Subcutaneous adipose tissue (tissue), 4 donors: ENCODE data around the gene STAG1. TPM values are rescaled to one million over a fixed set of nuclear protein-coding genes. Genes with fewer than 3 reads are reported as not detected.

ENCODE experiments used
- total RNA-seq, 4 donors: library from RNA; depleted of rRNA; stranded (reverse); fragments of >200 nt; gene quantifications; one replicate each; pipeline ENCODE4 v1.1.0, GENCODE V29; 2016
- TF ChIP-seq, protein P1 (sequence below): fragments of 450-650 bp; IDR thresholded peaks from one replicate; pipeline ENCODE4 v1.5.1; 2016; ENCODE audit warnings: low read depth, mild to moderate bottlenecking, control low read depth, antibody characterized with exemption, moderate library complexity

Gene STAG1
- total RNA-seq, 4 donors from 2014 or later, result 40.9 to 69.0 (median 54.0) TPM

DNA sequence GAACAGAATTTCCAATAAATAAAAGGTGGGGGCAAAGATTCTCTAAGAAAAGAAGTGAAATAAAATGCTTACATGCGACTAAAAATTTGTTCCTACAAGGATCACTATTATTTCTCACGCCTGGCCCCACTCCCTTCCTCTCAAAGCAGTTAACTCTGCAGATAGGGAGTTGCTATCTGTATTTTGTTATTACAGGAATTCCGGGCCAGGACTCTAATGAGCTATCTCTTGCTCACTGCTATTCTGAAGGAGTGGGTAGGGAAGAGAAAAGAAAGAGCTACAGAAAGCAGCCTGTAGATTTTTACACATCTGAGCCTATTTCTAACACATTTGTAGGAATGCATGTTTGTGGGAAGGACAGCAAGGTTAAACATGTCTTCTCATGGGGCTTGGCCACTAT, 361.6 kb downstream of the STAG1 start:
- TF ChIP-seq, protein P1, sequence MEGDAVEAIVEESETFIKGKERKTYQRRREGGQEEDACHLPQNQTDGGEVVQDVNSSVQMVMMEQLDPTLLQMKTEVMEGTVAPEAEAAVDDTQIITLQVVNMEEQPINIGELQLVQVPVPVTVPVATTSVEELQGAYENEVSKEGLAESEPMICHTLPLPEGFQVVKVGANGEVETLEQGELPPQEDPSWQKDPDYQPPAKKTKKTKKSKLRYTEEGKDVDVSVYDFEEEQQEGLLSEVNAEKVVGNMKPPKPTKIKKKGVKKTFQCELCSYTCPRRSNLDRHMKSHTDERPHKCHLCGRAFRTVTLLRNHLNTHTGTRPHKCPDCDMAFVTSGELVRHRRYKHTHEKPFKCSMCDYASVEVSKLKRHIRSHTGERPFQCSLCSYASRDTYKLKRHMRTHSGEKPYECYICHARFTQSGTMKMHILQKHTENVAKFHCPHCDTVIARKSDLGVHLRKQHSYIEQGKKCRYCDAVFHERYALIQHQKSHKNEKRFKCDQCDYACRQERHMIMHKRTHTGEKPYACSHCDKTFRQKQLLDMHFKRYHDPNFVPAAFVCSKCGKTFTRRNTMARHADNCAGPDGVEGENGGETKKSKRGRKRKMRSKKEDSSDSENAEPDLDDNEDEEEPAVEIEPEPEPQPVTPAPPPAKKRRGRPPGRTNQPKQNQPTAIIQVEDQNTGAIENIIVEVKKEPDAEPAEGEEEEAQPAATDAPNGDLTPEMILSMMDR, result no peak

DNA sequence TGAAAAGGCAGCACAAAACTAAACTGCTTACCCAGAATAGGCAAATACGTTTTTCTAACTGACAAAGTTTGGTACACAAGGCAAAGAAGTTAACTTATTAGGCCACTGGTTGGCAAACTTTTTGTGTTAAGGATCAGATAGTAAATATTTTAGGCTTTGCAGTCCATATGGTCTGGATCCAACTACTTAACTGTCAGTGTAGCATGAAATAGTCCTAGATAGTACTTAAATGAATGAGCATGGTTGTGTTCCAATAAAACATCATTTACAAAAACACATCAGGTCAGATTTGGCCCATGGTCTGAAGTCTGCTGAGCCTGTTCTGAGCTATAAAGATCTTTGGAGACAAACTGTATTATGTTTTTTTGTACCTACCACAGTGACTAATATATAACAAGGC, 365.1 kb downstream of the STAG1 start:
- TF ChIP-seq, protein P1, result no peak

DNA sequence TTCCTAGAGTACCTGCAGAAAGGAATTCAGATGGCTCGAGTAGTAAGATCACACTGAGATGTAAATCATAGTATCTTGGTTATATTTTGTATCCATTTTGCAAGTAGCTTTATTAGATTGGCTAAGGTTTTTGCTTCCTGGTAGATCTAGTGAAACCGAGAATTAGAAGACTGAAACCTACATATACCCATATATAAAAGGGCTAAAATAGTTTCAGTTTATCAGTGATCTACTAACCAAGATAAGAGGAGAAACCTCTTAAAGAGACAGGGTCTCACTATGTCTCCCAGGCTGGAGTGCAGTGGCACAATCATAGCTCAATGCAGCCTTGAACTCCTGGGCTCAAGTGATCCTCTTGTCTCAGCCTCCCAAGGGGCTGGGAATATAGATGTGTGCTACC, 366.7 kb downstream of the STAG1 start:
- TF ChIP-seq, protein P1, result no peak

DNA sequence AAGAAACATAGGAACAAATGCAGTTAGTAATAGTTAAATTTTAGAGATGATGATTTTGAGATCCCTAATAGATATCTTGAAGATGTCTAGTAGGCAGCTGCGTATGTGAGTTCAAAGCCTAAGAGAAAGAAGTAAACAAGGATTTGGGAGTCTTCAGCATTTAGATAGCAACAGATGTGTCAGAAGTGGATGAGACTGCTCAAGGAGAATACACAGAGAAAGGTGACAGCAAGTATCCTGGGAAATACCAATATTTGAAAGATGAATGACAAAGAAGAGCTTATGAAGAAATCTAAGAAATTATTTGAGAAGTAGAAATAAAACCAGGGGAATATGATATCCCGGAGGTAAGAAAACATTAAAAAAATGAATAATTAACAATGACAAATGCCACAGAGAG, 371.1 kb downstream of the STAG1 start:
- TF ChIP-seq, protein P1, result no peak

DNA sequence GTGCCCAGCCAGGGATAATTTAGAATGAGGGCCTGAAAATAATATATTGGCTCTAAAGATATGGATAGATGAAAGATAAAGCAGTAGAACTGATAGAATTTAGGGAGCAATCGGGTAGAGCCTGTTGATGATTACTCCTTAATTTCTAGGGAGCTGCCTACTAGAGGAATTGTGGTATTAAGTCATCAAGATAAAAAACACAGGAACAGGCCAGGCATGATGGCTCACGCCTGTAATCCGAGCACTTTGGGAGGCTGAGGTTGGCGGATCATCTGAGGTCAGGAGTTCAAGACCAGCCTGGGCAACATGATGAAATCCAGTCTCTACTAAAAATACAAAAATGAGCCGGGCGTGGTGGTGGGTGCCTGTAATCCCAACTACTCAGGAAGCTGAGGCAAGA, 371.6 kb downstream of the STAG1 start:
- TF ChIP-seq, protein P1, result no peak

DNA sequence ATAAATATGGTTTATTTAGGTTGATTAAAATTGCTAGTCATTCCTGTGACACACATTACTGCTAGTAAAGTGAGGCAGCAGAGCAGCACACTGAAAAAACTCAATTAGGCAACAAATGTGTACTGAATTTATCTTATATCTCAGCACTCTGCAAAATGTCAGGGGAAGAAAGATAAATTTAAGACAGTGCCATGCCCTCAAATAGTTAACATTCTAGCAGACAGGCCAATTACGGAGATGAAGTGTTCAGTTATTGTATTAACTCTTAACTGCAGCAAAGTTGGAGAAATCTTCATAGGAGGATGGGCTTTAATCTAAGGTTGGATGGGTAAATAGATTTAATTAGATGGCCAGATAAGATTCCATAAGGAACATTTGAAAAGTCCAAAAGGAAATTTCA, 374.2 kb downstream of the STAG1 start:
- TF ChIP-seq, protein P1, result no peak

DNA sequence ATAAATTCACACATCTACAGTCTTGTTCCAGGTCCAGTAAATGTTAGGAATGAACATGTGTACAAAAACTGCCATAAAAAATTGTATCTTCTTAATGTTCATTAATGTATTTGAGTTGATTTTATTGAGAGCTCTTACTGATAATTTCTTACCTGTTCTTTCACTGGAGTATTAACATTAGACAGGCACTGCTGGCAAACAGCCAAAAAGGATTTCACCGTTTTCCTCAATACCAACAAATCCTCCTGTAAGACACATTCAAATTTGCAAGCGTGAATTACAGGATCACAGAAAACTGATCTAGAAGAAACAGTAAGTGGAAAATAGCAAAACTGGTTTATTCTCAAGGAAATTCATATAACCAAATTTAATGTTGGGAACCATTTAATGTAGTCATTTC, 374.7 kb downstream of the STAG1 start:
- TF ChIP-seq, protein P1, result no peak
